Measurements from ENCODE around the gene CALML6. TPM values are rescaled to one million over a fixed set of nuclear protein-coding genes. Genes with fewer than 3 reads are reported as not detected.

The CALML6 gene
- total RNA-seq: under 1 TPM in 6 of 7 donors, not detected in 1; 0.10 to 0.43 (median 0.14) TPM
- polyA plus RNA-seq: under 1 TPM in 1 of 2 donors, not detected in 1; 0.04 TPM
- long read RNA-seq, donor 1: 0 reads
- long read RNA-seq, donor 2: 0 reads
- long read RNA-seq, donor 3: 0 reads

- Histone ChIP-seq H3K27me3 (no peaks in the 10 kb centered on the region), H3K27ac (no peak within 1 kb of the TSS), H3K4me3 (no peak within 1 kb of the TSS), H3K4me1 (ENCODE audit: insufficient read depth) (peaks cover 6% of the 10 kb centered on the region), H3K9me3 (no peaks in the 10 kb centered on the region), H3K36me3 (no peaks in the 10 kb centered on the region)
- TF ChIP-seq EP300 (IDR thresholded peaks at IDR 0.05) (no peak), CTCF (IDR thresholded peaks at IDR 0.05) (no peak), POLR2A (IDR thresholded peaks at IDR 0.05) (no peak)
- WGBS, 3 donors: 78 to 85% (median 82%) methylated on average over 15 of the region's 15 CpGs
- intact Hi-C loops (cut with DNase I): no loop called here
- DNase-seq: peak in 3 of 5 donors; percentile 19 to 45 (median 43)
Observed at GRCh38 chr1:1914971-1915692, at the start of gene CALML6. Gene CALML6, plus strand, starts transcription at chr1:1915260. Its CDS starts 21 bp downstream, at chr1:1915281.

- H3K36me3 ChIP-seq: no peaks in the 10 kb centered on the region
- 89 to 93% (median 91%) methylated on average over 3 of the region's 3 CpGs for WGBS, 3 donors
- no peak for TF ChIP-seq CTCF (IDR thresholded peaks at IDR 0.05)
- no peak for TF ChIP-seq POLR2A (IDR thresholded peaks at IDR 0.05)
- TF ChIP-seq EP300 (IDR thresholded peaks at IDR 0.05): no peak
- no peak overlapping the region for H3K4me3 ChIP-seq
- no peak for DNase-seq
- no peaks in the 10 kb centered on the region for H3K9me3 ChIP-seq
- no peaks in the 10 kb centered on the region for H3K27me3 ChIP-seq
- H3K4me1 ChIP-seq (ENCODE audit: insufficient read depth): peaks cover 23% of the 10 kb centered on the region
- intact Hi-C loops (cut with DNase I): no loop called here
- no peak overlapping the region for H3K27ac ChIP-seq
Observed at GRCh38 chr1:1867164-1867563, 47.9 kb upstream of the CALML6 start.

GRCh38 chr1:1869469-1869868, 45.6 kb upstream of the CALML6 start:
- Histone ChIP-seq H3K4me1 (ENCODE audit: insufficient read depth) (peaks cover 28% of the 10 kb centered on the region), H3K27ac (peak overlapping the region in 1 of 2 donors; percentile 13), H3K27me3 (no peaks in the 10 kb centered on the region), H3K9me3 (no peaks in the 10 kb centered on the region), H3K4me3 (no peak overlapping the region), H3K36me3 (no peaks in the 10 kb centered on the region)
- WGBS, 3 donors: 4 to 26% (median 11%) methylated on average over 4 of the region's 4 CpGs
- DNase-seq: peak in 1 of 5 donors; percentile 9
- intact Hi-C loops (cut with DNase I): no loop called here
- TF ChIP-seq EP300 (IDR thresholded peaks at IDR 0.05): no peak
- TF ChIP-seq POLR2A (IDR thresholded peaks at IDR 0.05): no peak
- TF ChIP-seq CTCF (IDR thresholded peaks at IDR 0.05): no peak

GRCh38 chr1:1872329-1872994, 42.6 kb upstream of the CALML6 start:
- 79 to 80% (median 79%) methylated on average over 11 of the region's 11 CpGs for WGBS, 3 donors
- intact Hi-C loops (cut with DNase I): no loop called here
- DNase-seq: peak in 1 of 5 donors; percentile 20
- Histone ChIP-seq H3K4me1 (ENCODE audit: insufficient read depth) (peaks cover 28% of the 10 kb centered on the region), H3K27ac (no peak overlapping the region), H3K9me3 (no peaks in the 10 kb centered on the region), H3K27me3 (no peaks in the 10 kb centered on the region), H3K4me3 (no peak overlapping the region), H3K36me3 (no peaks in the 10 kb centered on the region)
- TF ChIP-seq CTCF (IDR thresholded peaks at IDR 0.05): no peak
